ENCODE measurements around the gene BZW2.

DNA sequence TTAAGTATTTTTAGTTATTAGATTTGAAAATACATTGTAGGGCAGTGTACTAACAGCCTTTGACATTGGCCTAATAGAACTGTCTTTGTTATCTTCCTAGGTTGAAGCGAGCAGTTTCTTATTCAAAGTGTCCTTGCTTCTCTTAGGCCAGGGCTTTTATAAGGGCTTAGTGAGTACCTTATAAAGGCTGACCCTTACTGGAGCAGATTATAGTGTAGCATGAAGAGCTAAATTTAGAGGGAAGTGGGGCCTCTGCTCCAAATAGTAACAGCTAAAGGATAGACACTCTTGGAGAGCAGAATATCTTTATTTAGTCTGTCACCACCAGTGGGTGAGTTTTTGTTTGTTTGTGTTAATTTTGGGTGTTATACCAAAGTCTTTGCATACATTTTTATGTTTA lies 15.9 kb downstream of the BZW2 start:
- TF ChIP-seq, protein P1, sequence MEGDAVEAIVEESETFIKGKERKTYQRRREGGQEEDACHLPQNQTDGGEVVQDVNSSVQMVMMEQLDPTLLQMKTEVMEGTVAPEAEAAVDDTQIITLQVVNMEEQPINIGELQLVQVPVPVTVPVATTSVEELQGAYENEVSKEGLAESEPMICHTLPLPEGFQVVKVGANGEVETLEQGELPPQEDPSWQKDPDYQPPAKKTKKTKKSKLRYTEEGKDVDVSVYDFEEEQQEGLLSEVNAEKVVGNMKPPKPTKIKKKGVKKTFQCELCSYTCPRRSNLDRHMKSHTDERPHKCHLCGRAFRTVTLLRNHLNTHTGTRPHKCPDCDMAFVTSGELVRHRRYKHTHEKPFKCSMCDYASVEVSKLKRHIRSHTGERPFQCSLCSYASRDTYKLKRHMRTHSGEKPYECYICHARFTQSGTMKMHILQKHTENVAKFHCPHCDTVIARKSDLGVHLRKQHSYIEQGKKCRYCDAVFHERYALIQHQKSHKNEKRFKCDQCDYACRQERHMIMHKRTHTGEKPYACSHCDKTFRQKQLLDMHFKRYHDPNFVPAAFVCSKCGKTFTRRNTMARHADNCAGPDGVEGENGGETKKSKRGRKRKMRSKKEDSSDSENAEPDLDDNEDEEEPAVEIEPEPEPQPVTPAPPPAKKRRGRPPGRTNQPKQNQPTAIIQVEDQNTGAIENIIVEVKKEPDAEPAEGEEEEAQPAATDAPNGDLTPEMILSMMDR (IDR thresholded peaks at IDR 0.05), result no peak
- TF ChIP-seq POLR2A (IDR thresholded peaks at IDR 0.05), result no peak
